CD14-positive monocyte (primary cell): ENCODE results near the gene ARFIP2. TPM values are rescaled to one million over a fixed set of nuclear protein-coding genes. Genes with fewer than 3 reads are reported as not detected.
A peak's percentile ranks its signal among the peaks of the same experiment; 100 is the strongest.

Experiments used
- DNase-seq, 3 donors: peaks; one replicate each; pipeline ENCODE4 v3.0.0-alpha.2; 2011 to 2022
- H2AFZ ChIP-seq: 2 replicates; pipeline ENCODE4 v1.6.0; 2012; ENCODE audit warnings: mild to moderate bottlenecking, low read depth, low read length, inconsistent platforms; ENCODE audit not compliant: insufficient read depth, poor library complexity, severe bottlenecking
- H3K27ac ChIP-seq, 2 donors: 1 replicate in 1 of 2; 2 replicates in 1 of 2; pipeline ENCODE4 v1.5.1; 2012 to 2013; ENCODE audit warnings: low read length in 2 of 2, control low read depth in 1 of 2, inconsistent platforms in 1 of 2, low read depth in 1 of 2, mild to moderate bottlenecking in 1 of 2
- H3K27me3 ChIP-seq, 2 donors: one replicate each; pipeline versions ENCODE4 v1.6.0 to v1.6.1; 2011 to 2013; ENCODE audit warnings: low read length in 2 of 2; ENCODE audit not compliant: control insufficient read depth in 2 of 2, insufficient read depth in 2 of 2
- H3K36me3 ChIP-seq, 2 donors: replicated peaks in 1 of 2; 1 replicate in 1 of 2; 2 replicates in 1 of 2; pipeline versions ENCODE4 v1.5.1 to v1.6.1; 2012 to 2013; ENCODE audit warnings: low read length in 2 of 2, control low read depth in 1 of 2, inconsistent platforms in 1 of 2, mild to moderate bottlenecking in 1 of 2; ENCODE audit not compliant: insufficient read depth in 2 of 2, control insufficient read depth in 1 of 2
- H3K4me1 ChIP-seq, 2 donors: 1 replicate in 1 of 2; 2 replicates in 1 of 2; pipeline versions ENCODE4 v1.5.1 to v1.6.1; 2012 to 2013; ENCODE audit warnings: low read length in 2 of 2, control low read depth in 1 of 2, inconsistent platforms in 1 of 2, mild to moderate bottlenecking in 1 of 2, moderate library complexity in 1 of 2; ENCODE audit not compliant: insufficient read depth in 2 of 2, control insufficient read depth in 1 of 2
- H3K4me2 ChIP-seq: replicated peaks from 2 replicates; pipeline ENCODE3; 2012; ENCODE audit warnings: low read length, moderate library complexity, mild to moderate bottlenecking; ENCODE audit not compliant: poor library complexity, severe bottlenecking; ENCODE audit errors: extremely low read depth
- H3K4me3 ChIP-seq, 3 experiments: fragments of 200-600 bp in 1 of 3; sonication (generic) in 1 of 3; replicated peaks in 1 of 3; 1 replicate in 2 of 3; 2 replicates in 1 of 3; pipeline ENCODE4 v1.5.1; 2011 to 2013; ENCODE audit warnings: low read length in 3 of 3, mild to moderate bottlenecking in 3 of 3, control low read depth in 2 of 3, low read depth in 2 of 3, inconsistent platforms in 1 of 3, moderate library complexity in 1 of 3
- H3K79me2 ChIP-seq: 2 replicates; pipeline ENCODE4 v1.6.0; 2012; ENCODE audit warnings: mild to moderate bottlenecking, control low read depth, inconsistent platforms, low read length, moderate library complexity; ENCODE audit not compliant: insufficient read depth
- H3K9ac ChIP-seq: 2 replicates; pipeline ENCODE4 v1.6.0; 2017; ENCODE audit warnings: low read length, mild to moderate bottlenecking; ENCODE audit not compliant: insufficient read depth, poor library complexity, severe bottlenecking
- H3K9me3 ChIP-seq, 2 donors: replicated peaks in 1 of 2; 1 replicate in 1 of 2; 2 replicates in 1 of 2; pipeline versions ENCODE4 v1.5.1 to v1.6.1; 2012 to 2013; ENCODE audit warnings: low read length in 2 of 2, control low read depth in 1 of 2; ENCODE audit not compliant: control insufficient read depth in 1 of 2, insufficient read depth in 1 of 2
- H4K20me1 ChIP-seq: 2 replicates; pipeline ENCODE4 v1.6.0; 2012; ENCODE audit warnings: mild to moderate bottlenecking, low read length, control low read depth, moderate library complexity; ENCODE audit not compliant: insufficient read depth
- H3K27ac Mint-ChIP-seq, 7 donors: one replicate each; pipeline ENCODE4 v1.8.0; 2020; ENCODE audit warnings: mild to moderate bottlenecking in 7 of 7, mixed read lengths in 7 of 7, moderate library complexity in 6 of 7, inconsistent platforms in 2 of 7
- H3K27me3 Mint-ChIP-seq, 3 donors: one replicate each; pipeline ENCODE4 v1.8.0; 2021 to 2022; ENCODE audit warnings: low read depth in 3 of 3, mild to moderate bottlenecking in 3 of 3, mixed read lengths in 3 of 3, moderate library complexity in 3 of 3, inconsistent platforms in 1 of 3
- H3K36me3 Mint-ChIP-seq, 2 donors: one replicate each; pipeline ENCODE4 v1.8.0; 2020; ENCODE audit warnings: mixed read lengths in 2 of 2, inconsistent platforms in 1 of 2, mild to moderate bottlenecking in 1 of 2
- H3K4me1 Mint-ChIP-seq: one replicate; pipeline ENCODE4 v1.8.0; 2020; ENCODE audit warnings: mild to moderate bottlenecking, mixed read lengths
- H3K4me3 Mint-ChIP-seq, 2 donors: one replicate each; pipeline ENCODE4 v1.8.0; 2020; ENCODE audit warnings: mild to moderate bottlenecking in 2 of 2, mixed read lengths in 2 of 2, moderate library complexity in 1 of 2
- H3K9me3 Mint-ChIP-seq, 7 donors: one replicate each; pipeline ENCODE4 v1.8.0; 2020 to 2022; ENCODE audit warnings: mixed read lengths in 7 of 7, mild to moderate bottlenecking in 6 of 7, moderate library complexity in 6 of 7, inconsistent platforms in 2 of 7
- CTCF ChIP-seq: fragments of 200-600 bp; IDR thresholded peaks from one replicate; pipeline ENCODE4 v1.8.0; 2022; ENCODE audit warnings: antibody characterized with exemption, mild to moderate bottlenecking
- WGBS: methylation state at CpG from one replicate; pipeline ENCODE4 v1.1.5; 2013; ENCODE audit warnings: missing lambda C conversion rate; ENCODE audit not compliant: insufficient coverage; 5-methylcytosine and 5-hydroxymethylcytosine counted together
- intact Hi-C, 2 donors: fragments of 100-400 bp; cut with micrococcal nuclease; formaldehyde crosslinking; loops; one replicate each; pipeline versions ENCODE4 v1.15.0 to v1.15.1; 2023
- polyA plus RNA-seq, 3 donors: library from polyadenylated mRNA; depleted of rRNA in 1 of 3; unstranded in 2 of 3; stranded (reverse) in 1 of 3; fragments of 300-500 nt in 2 of 3; fragments of >200 nt in 1 of 3; fragmentation: Illumina TruSeq in 2 of 3; gene quantifications; 1 replicate in 2 of 3; 2 replicates in 1 of 3; pipeline ENCODE4 v1.2.3, GENCODE V29; 2012 to 2021

Gene ARFIP2
- polyA plus RNA-seq, 3 donors = 21.6 to 43.8 (median 27.2) TPM

DNA sequence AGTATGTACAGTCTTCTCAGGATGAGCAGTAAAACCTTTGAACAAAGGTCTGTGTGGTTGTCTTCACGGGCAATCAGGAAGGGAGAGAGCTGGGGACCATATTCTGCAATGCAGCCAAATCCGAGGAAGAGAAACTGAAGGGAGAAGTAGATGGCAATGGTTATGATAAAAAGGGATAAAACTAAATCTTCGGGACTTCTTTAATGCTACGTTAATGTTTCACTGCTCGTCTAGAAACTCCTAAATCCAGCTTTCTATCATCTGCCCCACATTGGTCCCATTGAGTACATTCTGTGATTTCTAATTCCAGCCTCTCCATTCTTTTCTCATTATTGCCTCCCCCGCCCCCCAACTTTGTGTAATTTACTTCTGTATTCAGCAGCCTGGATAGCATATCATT lies 1.9 kb upstream of the ARFIP2 start:
- Mint-ChIP-seq H3K27me3 (peaks cover 0 to 1% (median 0%) of the 10 kb centered on the region in 3 donors), H3K4me1 (peaks cover 31% of the 10 kb centered on the region), H3K36me3 (peaks cover 28 to 30% of the 10 kb centered on the region in 2 donors), H3K4me3 (no peak overlapping the region), H3K27ac (peak overlapping the region; percentile 96 to 99 (median 98)), H3K9me3 (peaks cover 0 to 2% (median 0%) of the 10 kb centered on the region in 7 donors)
- intact Hi-C loops = loop anchor here (5.0 to 10.0 kb wide), 4 partner anchors 96 to 246 kb away; partner anchors contain the start of genes CNGA4 (in 1 of the 2), ILK (in 1 of the 2), RRP8 (in 1 of the 2) and TAF10 (in 1 of the 2)
- Histone ChIP-seq H3K27me3 (no peaks in the 10 kb centered on the region), H3K4me1 (peaks cover 22 to 25% of the 10 kb centered on the region in 2 donors), H4K20me1 (no peaks in the 10 kb centered on the region), H3K79me2 (peaks cover 32% of the 10 kb centered on the region), H3K9ac (no peak overlapping the region), H3K27ac (peak overlapping the region in 1 of 2 donors; percentile 97), H3K9me3 (no peaks in the 10 kb centered on the region), H2AFZ (no peak overlapping the region), H3K4me3 (no peak overlapping the region), H3K4me2 (no peak overlapping the region), H3K36me3 (peaks cover 55 to 67% of the 10 kb centered on the region in 2 donors)
- no peak for DNase-seq
- 88% methylated on average over 5 of the region's 6 CpGs for WGBS
- TF ChIP-seq CTCF = no peak

DNA sequence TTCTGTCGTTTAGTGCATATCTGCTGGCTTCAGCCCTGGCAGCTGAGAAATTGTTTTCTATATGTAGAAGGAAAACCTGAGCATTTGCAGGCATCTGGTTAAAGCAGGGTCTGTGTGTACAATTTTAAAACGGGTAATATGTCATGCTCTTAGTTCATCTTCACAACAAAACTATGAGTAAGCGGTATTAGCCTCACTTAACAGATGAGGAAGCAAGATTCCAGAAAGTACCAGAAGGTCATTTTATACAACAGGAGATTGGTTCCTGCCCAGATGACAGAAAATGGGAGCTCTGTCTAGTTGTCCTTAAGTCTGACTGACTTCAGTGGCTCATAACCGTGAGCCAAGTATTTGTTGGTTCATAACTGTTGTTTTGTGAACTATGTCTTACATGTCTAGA lies 1.3 kb upstream of the ARFIP2 start:
- peak overlapping the region; percentile 75 for H3K4me2 ChIP-seq
- peaks cover 55 to 67% of the 10 kb centered on the region in 2 donors for H3K36me3 ChIP-seq
- peak overlapping the region; percentile 69 for H3K9ac ChIP-seq
- H3K79me2 ChIP-seq = peaks cover 32% of the 10 kb centered on the region
- peaks cover 0 to 2% (median 0%) of the 10 kb centered on the region in 3 donors for H3K27me3 Mint-ChIP-seq
- H3K27ac ChIP-seq = peak overlapping the region; percentile 97 to 98
- peak; percentile 19 to 70 (median 29) for DNase-seq
- H3K4me3 ChIP-seq = peak overlapping the region in 2 of 3 experiments; percentile 64 to 78
- H4K20me1 ChIP-seq = no peaks in the 10 kb centered on the region
- peak overlapping the region; percentile 96 to 99 (median 98) for H3K27ac Mint-ChIP-seq
- peaks cover 32 to 34% of the 10 kb centered on the region in 2 donors for H3K36me3 Mint-ChIP-seq
- no peaks in the 10 kb centered on the region for H3K27me3 ChIP-seq
- H3K9me3 Mint-ChIP-seq = peaks cover 0 to 2% (median 0%) of the 10 kb centered on the region in 7 donors
- TF ChIP-seq CTCF = no peak
- H3K4me3 Mint-ChIP-seq = peak overlapping the region; percentile 27 to 82
- H3K9me3 ChIP-seq = no peaks in the 10 kb centered on the region
- intact Hi-C loops = loop anchor here (5.0 to 10.0 kb wide), 4 partner anchors 95 to 245 kb away; partner anchors contain the start of genes CNGA4 (in 1 of the 2), ILK (in 1 of the 2), RRP8 (in 1 of the 2) and TAF10 (in 1 of the 2)
- 100% methylated on average over 2 of the region's 4 CpGs for WGBS
- peaks cover 22 to 25% of the 10 kb centered on the region in 2 donors for H3K4me1 ChIP-seq
- no peak overlapping the region for H2AFZ ChIP-seq
- peaks cover 31% of the 10 kb centered on the region for H3K4me1 Mint-ChIP-seq
